Measurements from ENCODE around the gene ZNRF1. TPM values are rescaled to one million over a fixed set of nuclear protein-coding genes. Genes with fewer than 3 reads are reported as not detected.

The ZNRF1 gene
- total and polyA plus RNA-seq, 7 donors, result 10.6 to 33.0 (median 16.9) TPM

- DNase-seq, result no peak
- 88 to 91% methylated on average over 8 of the region's 8 CpGs for WGBS, 2 donors
- H3K9me3 ChIP-seq, result peaks cover 0 to 2% (median 0%) of the 10 kb centered on the region in 4 donors
- H3K27me3 ChIP-seq, result no peaks in the 10 kb centered on the region
- H3K4me1 ChIP-seq, result peaks cover 0 to 35% (median 16%) of the 10 kb centered on the region in 4 donors
- peak overlapping the region in 1 of 4 donors; percentile 43 for H3K27ac ChIP-seq
- no peak overlapping the region for H3K4me3 ChIP-seq
- no peak for TF ChIP-seq POLR2A (IDR thresholded peaks at IDR 0.05)
- no peak for TF ChIP-seq POLR2AphosphoS5 (IDR thresholded peaks at IDR 0.05)
- no peak for TF ChIP-seq CTCF (IDR thresholded peaks at IDR 0.05)
- no peak for TF ChIP-seq EP300 (IDR thresholded peaks at IDR 0.05)
- intact Hi-C loops (cut with DNase I), result no loop called here
- H3K36me3 ChIP-seq, result no peaks in the 10 kb centered on the region
These were observed 20.2 kb downstream of the ZNRF1 start for GRCh38 chr16:75019007-75019406.

GRCh38 chr16:75019586-75019985 lies 20.8 kb downstream of the ZNRF1 start:
- no peaks in the 10 kb centered on the region for H3K36me3 ChIP-seq
- no peak for TF ChIP-seq POLR2AphosphoS5 (IDR thresholded peaks at IDR 0.05)
- TF ChIP-seq POLR2A (IDR thresholded peaks at IDR 0.05), result no peak
- no peak for TF ChIP-seq CTCF (IDR thresholded peaks at IDR 0.05)
- peaks cover 0 to 2% (median 0%) of the 10 kb centered on the region in 4 donors for H3K9me3 ChIP-seq
- intact Hi-C loops (cut with DNase I), result no loop called here
- no peaks in the 10 kb centered on the region for H3K27me3 ChIP-seq
- DNase-seq, result no peak
- H3K27ac ChIP-seq, result no peak overlapping the region
- no peak overlapping the region for H3K4me3 ChIP-seq
- WGBS, 2 donors, result 96 to 97% methylated on average over 7 of the region's 7 CpGs
- peaks cover 0 to 38% (median 16%) of the 10 kb centered on the region in 4 donors for H3K4me1 ChIP-seq

GRCh38 chr16:75021410-75021809 lies 22.6 kb downstream of the ZNRF1 start:
- TF ChIP-seq EP300 (IDR thresholded peaks at IDR 0.05) (no peak), POLR2AphosphoS5 (IDR thresholded peaks at IDR 0.05) (no peak), CTCF (IDR thresholded peaks at IDR 0.05) (no peak), POLR2A (IDR thresholded peaks at IDR 0.05) (no peak)
- Histone ChIP-seq H3K4me3 (no peak overlapping the region), H3K27me3 (no peaks in the 10 kb centered on the region), H3K36me3 (no peaks in the 10 kb centered on the region), H3K27ac (no peak overlapping the region), H3K4me1 (peaks cover 0 to 48% (median 29%) of the 10 kb centered on the region in 4 donors), H3K9me3 (peaks cover 0 to 2% (median 0%) of the 10 kb centered on the region in 4 donors)
- no peak for DNase-seq
- WGBS, 2 donors, result 98% methylated on average over 1 of the region's 1 CpG
- intact Hi-C loops (cut with DNase I), result no loop called here

- no peaks in the 10 kb centered on the region for H3K36me3 ChIP-seq
- H3K4me1 ChIP-seq, result peaks cover 0 to 47% (median 28%) of the 10 kb centered on the region in 4 donors
- H3K27ac ChIP-seq, result no peak overlapping the region
- no peak overlapping the region for H3K4me3 ChIP-seq
- WGBS, 2 donors, result 95 to 97% methylated on average over 4 of the region's 4 CpGs
- peaks cover 0 to 2% (median 0%) of the 10 kb centered on the region in 4 donors for H3K9me3 ChIP-seq
- TF ChIP-seq POLR2A (IDR thresholded peaks at IDR 0.05), result no peak
- TF ChIP-seq EP300 (IDR thresholded peaks at IDR 0.05), result no peak
- TF ChIP-seq CTCF (IDR thresholded peaks at IDR 0.05), result no peak
- no peak for TF ChIP-seq POLR2AphosphoS5 (IDR thresholded peaks at IDR 0.05)
- no peaks in the 10 kb centered on the region for H3K27me3 ChIP-seq
- no peak for DNase-seq
- intact Hi-C loops (cut with DNase I), result no loop called here
These were observed 23.7 kb downstream of the ZNRF1 start for GRCh38 chr16:75022567-75022966.

- 97 to 98% methylated on average over 2 of the region's 2 CpGs for WGBS, 2 donors
- TF ChIP-seq POLR2AphosphoS5 (IDR thresholded peaks at IDR 0.05) (no peak), POLR2A (IDR thresholded peaks at IDR 0.05) (no peak), CTCF (IDR thresholded peaks at IDR 0.05) (no peak), EP300 (IDR thresholded peaks at IDR 0.05) (no peak)
- Histone ChIP-seq H3K9me3 (peaks cover 0 to 2% (median 0%) of the 10 kb centered on the region in 4 donors), H3K27ac (no peak overlapping the region), H3K36me3 (no peaks in the 10 kb centered on the region), H3K4me3 (no peak overlapping the region), H3K27me3 (no peaks in the 10 kb centered on the region), H3K4me1 (peaks cover 0 to 47% (median 24%) of the 10 kb centered on the region in 4 donors)
- intact Hi-C loops (cut with DNase I), result no loop called here
- no peak for DNase-seq
These were observed 24.2 kb downstream of the ZNRF1 start for GRCh38 chr16:75023009-75023408.
